Body of pancreas (tissue), 4 donors: Measurements from ENCODE around the gene PKM. TPM values are rescaled to one million over a fixed set of nuclear protein-coding genes. Genes with fewer than 3 reads are reported as not detected.
"Not testable (repeated sequence)": the region's sequence is repeated elsewhere in the genome, so short reads cannot be mapped to it uniquely, and the experiment has no call there.

Experiments
- ATAC-seq: fragments of 150-250 bp; one replicate; pipeline ENCODE4 v1.9.1; 2016
- DNase-seq, 4 donors: peaks; one replicate each; pipeline ENCODE4 v3.0.0-alpha.2; 2019
- H3K27ac ChIP-seq, 4 donors: fragments of 200-600 bp; sonication (generic); 1 replicate in 3 of 4; 2 replicates in 1 of 4; pipeline versions ENCODE4 v1.5.1 to v1.6.1; 2016 to 2019; ENCODE audit warnings: mild to moderate bottlenecking in 1 of 4, mixed read lengths in 1 of 4, moderate library complexity in 1 of 4
- H3K27me3 ChIP-seq, 2 donors: fragments of 200-600 bp; sonication (generic); one replicate each; pipeline ENCODE4 v1.6.0; 2016; ENCODE audit warnings: mild to moderate bottlenecking in 1 of 2
- H3K36me3 ChIP-seq, 2 donors: fragments of 200-600 bp; sonication (generic); replicated peaks in 1 of 2; 2 replicates each; pipeline ENCODE4 v1.5.1; 2016; ENCODE audit warnings: low read depth in 2 of 2; ENCODE audit not compliant: insufficient read depth in 1 of 2
- H3K4me1 ChIP-seq: fragments of 200-600 bp; sonication (generic); one replicate; pipeline ENCODE4 v1.6.0; 2016
- H3K4me3 ChIP-seq, 2 donors: fragments of 200-600 bp; sonication (generic); 1 replicate in 1 of 2; 2 replicates in 1 of 2; pipeline ENCODE4 v1.5.1; 2016 to 2019
- H3K9me3 ChIP-seq, 3 donors: fragments of 200-600 bp; sonication (generic); 1 replicate in 2 of 3; 2 replicates in 1 of 3; pipeline ENCODE4 v1.5.1; 2016
- CTCF ChIP-seq, 7 experiments: fragments of 450-650 bp in 4 of 7; fragments of 200-600 bp in 3 of 7; sonication (generic) in 3 of 7; IDR thresholded peaks; one replicate each; pipeline ENCODE4 v1.5.1; 2016 to 2019; ENCODE audit warnings: antibody characterized with exemption in 7 of 7
- POLR2A ChIP-seq, 3 donors: fragments of 450-650 bp; IDR thresholded peaks; one replicate each; pipeline ENCODE4 v1.6.1; 2016; ENCODE audit warnings: antibody characterized with exemption in 3 of 3, mild to moderate bottlenecking in 2 of 3
- WGBS, 2 donors: methylation state at CpG; one replicate each; pipeline ENCODE4 v1.1.5; 2017; 5-methylcytosine and 5-hydroxymethylcytosine counted together
- intact Hi-C: fragments of 100-400 bp; cut with DNase I; formaldehyde crosslinking; loops from one replicate; pipeline ENCODE4 v1.15.1; 2023
- total RNA-seq, 2 donors: library from RNA; depleted of rRNA; stranded (reverse); fragments of >200 nt; gene quantifications; one replicate each; pipeline ENCODE4 v1.1.0, GENCODE V29; 2016

The PKM gene
- total RNA-seq, 2 donors from 2014 or later: 96.9 to 105 TPM

GRCh38 chr15:72175186-72176044 is 55.6 kb downstream of the PKM start:
- WGBS, 2 donors: 62 to 66% methylated on average over 15 of the region's 15 CpGs
- Histone ChIP-seq H3K27ac (no peak overlapping the region), H3K4me1 (no peaks in the 10 kb centered on the region), H3K36me3 (no peaks in the 10 kb centered on the region), H3K9me3 (no peaks in the 10 kb centered on the region), H3K4me3 (no peak overlapping the region), H3K27me3 (peaks cover 0 to 4% of the 10 kb centered on the region in 2 donors)
- intact Hi-C loops: no loop called here
- DNase-seq (no peak), ATAC-seq (no peak)
- TF ChIP-seq POLR2A (IDR thresholded peaks at IDR 0.05): no peak

- Histone ChIP-seq H3K36me3 (no peaks in the 10 kb centered on the region), H3K4me1 (no peaks in the 10 kb centered on the region), H3K4me3 (no peak overlapping the region), H3K27ac (no peak overlapping the region), H3K9me3 (no peaks in the 10 kb centered on the region), H3K27me3 (peaks cover 0 to 4% of the 10 kb centered on the region in 2 donors)
- intact Hi-C loops: no loop called here
- no peak for ATAC-seq
- 35 to 46% methylated on average over 5 of the region's 5 CpGs for WGBS, 2 donors
- TF ChIP-seq CTCF (IDR thresholded peaks at IDR 0.05) (no peak), POLR2A (IDR thresholded peaks at IDR 0.05) (no peak)
- DNase-seq: no peak
These were observed 56.3 kb downstream of the PKM start for GRCh38 chr15:72174551-72175165.

- H3K27ac ChIP-seq: no peak overlapping the region
- no peak for ATAC-seq
These were observed 57.0 kb downstream of the PKM start for GRCh38 chr15:72173864-72174550.

GRCh38 chr15:72173401-72173800 is 57.6 kb downstream of the PKM start:
- Histone ChIP-seq H3K4me1 (no peaks in the 10 kb centered on the region), H3K4me3 (no peak overlapping the region), H3K27me3 (peaks cover 0 to 4% of the 10 kb centered on the region in 2 donors), H3K36me3 (no peaks in the 10 kb centered on the region), H3K9me3 (no peaks in the 10 kb centered on the region), H3K27ac (no peak overlapping the region)
- DNase-seq (no peak), ATAC-seq (no peak)
- WGBS, 2 donors: 74 to 87% methylated on average over 5 to 6 of the region's 6 CpGs
- intact Hi-C loops: no loop called here
- TF ChIP-seq POLR2A (IDR thresholded peaks at IDR 0.05): no peak
- no peak for TF ChIP-seq CTCF (IDR thresholded peaks at IDR 0.05)

More at GRCh38 chr15:72173864-72174550, 57.0 kb downstream of the PKM start:
- no peak for DNase-seq
- Histone ChIP-seq H3K4me1 (no peaks in the 10 kb centered on the region), H3K4me3 (no peak overlapping the region), H3K9me3 (no peaks in the 10 kb centered on the region), H3K27me3 (peaks cover 0 to 4% of the 10 kb centered on the region in 2 donors), H3K36me3 (no peaks in the 10 kb centered on the region)
- TF ChIP-seq CTCF (IDR thresholded peaks at IDR 0.05) (no peak), POLR2A (IDR thresholded peaks at IDR 0.05) (no peak)
- intact Hi-C loops: no loop called here
- WGBS, 2 donors: 86 to 87% methylated on average over 12 of the region's 12 CpGs

- WGBS, 2 donors: 62 to 73% methylated on average over 5 of the region's 5 CpGs
- intact Hi-C loops: no loop called here
- no peaks in the 10 kb centered on the region for H3K4me1 ChIP-seq
These were observed 58.2 kb downstream of the PKM start for GRCh38 chr15:72172796-72173195.

GRCh38 chr15:72171978-72172377 is 59.0 kb downstream of the PKM start:
- WGBS, 2 donors: 76 to 84% methylated on average over 10 of the region's 10 CpGs
- ATAC-seq, H3K27me3 ChIP-seq, DNase-seq, H3K9me3 ChIP-seq, intact Hi-C loops, H3K27ac ChIP-seq, H3K36me3 ChIP-seq, H3K4me1 ChIP-seq, H3K4me3 ChIP-seq: not testable (repeated sequence)

More at GRCh38 chr15:72172796-72173195, 58.2 kb downstream of the PKM start:
- TF ChIP-seq POLR2A (IDR thresholded peaks at IDR 0.05) (no peak), CTCF (IDR thresholded peaks at IDR 0.05) (no peak)
- H3K27ac ChIP-seq: no peak overlapping the region
- H3K36me3 ChIP-seq: no peaks in the 10 kb centered on the region
- no peak for ATAC-seq
- H3K27me3 ChIP-seq: peaks cover 0 to 4% of the 10 kb centered on the region in 2 donors
- no peaks in the 10 kb centered on the region for H3K9me3 ChIP-seq
- no peak overlapping the region for H3K4me3 ChIP-seq
- DNase-seq: no peak
